Progenitor cell of endocrine pancreas (in vitro differentiated cells): ENCODE measurements around the gene AKAP8L. TPM values are rescaled to one million over a fixed set of nuclear protein-coding genes. Genes with fewer than 3 reads are reported as not detected.

Source experiments
- DNase-seq: peaks from one replicate; pipeline ENCODE4 v3.0.0; 2021; ENCODE audit warnings: low spot score; ENCODE audit not compliant: unreplicated experiment
- H3K27ac Mint-ChIP-seq: 2 replicates; pipeline ENCODE4 v1.8.0; 2021; ENCODE audit warnings: mild to moderate bottlenecking, moderate library complexity, mixed read lengths
- H3K27me3 Mint-ChIP-seq: 2 replicates; pipeline ENCODE4 v1.8.0; 2021; ENCODE audit warnings: mixed read lengths
- H3K36me3 Mint-ChIP-seq: 2 replicates; pipeline ENCODE4 v1.8.0; 2022; ENCODE audit warnings: mixed read lengths; ENCODE audit not compliant: insufficient read depth
- H3K4me1 Mint-ChIP-seq: 2 replicates; pipeline ENCODE4 v1.8.0; 2021; ENCODE audit warnings: low read depth, mixed read lengths
- H3K4me3 Mint-ChIP-seq: 2 replicates; pipeline ENCODE4 v1.8.0; 2021; ENCODE audit warnings: low read depth, mild to moderate bottlenecking, moderate library complexity, mixed read lengths
- H3K9me3 Mint-ChIP-seq: 2 replicates; pipeline ENCODE4 v1.8.0; 2021; ENCODE audit warnings: low read depth, mixed read lengths
- CTCF ChIP-seq: fragments of 200-600 bp; sonication (generic); IDR thresholded peaks from one replicate; pipeline ENCODE4 v1.5.0; 2021; ENCODE audit warnings: antibody characterized with exemption, mild to moderate bottlenecking; ENCODE audit not compliant: unreplicated experiment
- total RNA-seq: library from RNA; stranded (reverse); gene quantifications from 2 replicates; pipeline ENCODE4 v1.2.1, GENCODE V29; 2021

AKAP8L gene
- total RNA-seq, 1 donor from 2014 or later, result 228 TPM

GRCh38 chr19:15402411-15403150 is 16.2 kb downstream of the AKAP8L start:
- H3K27ac Mint-ChIP-seq, result no peak overlapping the region

GRCh38 chr19:15401397-15401710 is 17.4 kb downstream of the AKAP8L start:
- Mint-ChIP-seq H3K27me3 (no peaks in the 10 kb centered on the region), H3K4me1 (peaks cover 2% of the 10 kb centered on the region), H3K4me3 (no peak overlapping the region), H3K36me3 (peaks cover 17% of the 10 kb centered on the region), H3K27ac (no peak overlapping the region), H3K9me3 (no peaks in the 10 kb centered on the region)
- no peak for TF ChIP-seq CTCF
- no peak for DNase-seq

More at GRCh38 chr19:15402411-15403150, 16.2 kb downstream of the AKAP8L start:
- no peak for DNase-seq
- TF ChIP-seq CTCF, result no peak
- Mint-ChIP-seq H3K4me3 (no peak overlapping the region), H3K27me3 (no peaks in the 10 kb centered on the region), H3K4me1 (peaks cover 2% of the 10 kb centered on the region), H3K36me3 (peaks cover 7% of the 10 kb centered on the region), H3K9me3 (no peaks in the 10 kb centered on the region)

- TF ChIP-seq CTCF, result no peak
- H3K4me1 Mint-ChIP-seq, result no peaks in the 10 kb centered on the region
- no peak for DNase-seq
- peaks cover 21% of the 10 kb centered on the region for H3K36me3 Mint-ChIP-seq
- no peak overlapping the region for H3K4me3 Mint-ChIP-seq
- H3K27me3 Mint-ChIP-seq, result no peaks in the 10 kb centered on the region
- H3K27ac Mint-ChIP-seq, result peak overlapping the region; percentile 73
- H3K9me3 Mint-ChIP-seq, result no peaks in the 10 kb centered on the region
Observed at GRCh38 chr19:15400521-15401396, 18.0 kb downstream of the AKAP8L start.

GRCh38 chr19:15399635-15400034 is 19.2 kb downstream of the AKAP8L start:
- no peak for DNase-seq
- no peak for TF ChIP-seq CTCF
- no peaks in the 10 kb centered on the region for H3K27me3 Mint-ChIP-seq
- H3K4me3 Mint-ChIP-seq, result no peak overlapping the region
- no peaks in the 10 kb centered on the region for H3K4me1 Mint-ChIP-seq
- no peaks in the 10 kb centered on the region for H3K9me3 Mint-ChIP-seq
- peaks cover 21% of the 10 kb centered on the region for H3K36me3 Mint-ChIP-seq
- no peak overlapping the region for H3K27ac Mint-ChIP-seq

GRCh38 chr19:15399234-15399515 is 19.6 kb downstream of the AKAP8L start:
- no peaks in the 10 kb centered on the region for H3K27me3 Mint-ChIP-seq
- no peak for TF ChIP-seq CTCF
- no peak for DNase-seq
- H3K27ac Mint-ChIP-seq, result no peak overlapping the region
- H3K9me3 Mint-ChIP-seq, result no peaks in the 10 kb centered on the region
- H3K4me3 Mint-ChIP-seq, result no peak overlapping the region
- peaks cover 22% of the 10 kb centered on the region for H3K36me3 Mint-ChIP-seq
- H3K4me1 Mint-ChIP-seq, result no peaks in the 10 kb centered on the region
